Stimulated activated naive CD8-positive, alpha-beta T cell treated with anti-CD3 and anti-CD28 coated beads, Interleukin-15, Interleukin-2, amounts not matched to agents 100 ng/mL and 50 ng/mL, for 24 hours (primary cell): Measurements from ENCODE around the gene C3orf62.
"Not testable (repeated sequence)": the region's sequence is repeated elsewhere in the genome, so short reads cannot be mapped to it uniquely, and the experiment has no call there.

ENCODE experiments used
- H3K27ac Mint-ChIP-seq: one replicate; pipeline ENCODE4 v1.8.0; 2021; ENCODE audit warnings: mild to moderate bottlenecking, mixed read lengths
- H3K27me3 Mint-ChIP-seq: one replicate; pipeline ENCODE4 v1.8.0; 2021; ENCODE audit warnings: mixed read lengths
- H3K36me3 Mint-ChIP-seq: one replicate; pipeline ENCODE4 v1.8.0; 2021; ENCODE audit warnings: low read depth, mixed read lengths
- H3K4me1 Mint-ChIP-seq: one replicate; pipeline ENCODE4 v1.8.0; 2021; ENCODE audit warnings: low read depth, mixed read lengths
- H3K4me3 Mint-ChIP-seq: one replicate; pipeline ENCODE4 v1.8.0; 2021; ENCODE audit warnings: mild to moderate bottlenecking, mixed read lengths
- H3K9me3 Mint-ChIP-seq: one replicate; pipeline ENCODE4 v1.8.0; 2021; ENCODE audit warnings: mixed read lengths

The C3orf62 gene

GRCh38 chr3:49255112-49255511, 21.9 kb downstream of the C3orf62 start:
- Mint-ChIP-seq H3K4me3 (no peak overlapping the region), H3K27ac (no peak overlapping the region), H3K36me3 (no peaks in the 10 kb centered on the region), H3K9me3 (no peaks in the 10 kb centered on the region), H3K27me3 (no peaks in the 10 kb centered on the region), H3K4me1 (no peaks in the 10 kb centered on the region)

- H3K4me3 Mint-ChIP-seq: no peak overlapping the region
- no peaks in the 10 kb centered on the region for H3K9me3 Mint-ChIP-seq
- H3K27me3 Mint-ChIP-seq: no peaks in the 10 kb centered on the region
- H3K27ac Mint-ChIP-seq: no peak overlapping the region
- H3K36me3 Mint-ChIP-seq: no peaks in the 10 kb centered on the region
- no peaks in the 10 kb centered on the region for H3K4me1 Mint-ChIP-seq
These were observed 23.5 kb downstream of the C3orf62 start for GRCh38 chr3:49253512-49253911.

- H3K27ac Mint-ChIP-seq: no peak overlapping the region
- H3K4me1 Mint-ChIP-seq: no peaks in the 10 kb centered on the region
- no peaks in the 10 kb centered on the region for H3K36me3 Mint-ChIP-seq
- no peaks in the 10 kb centered on the region for H3K27me3 Mint-ChIP-seq
- H3K9me3 Mint-ChIP-seq: no peaks in the 10 kb centered on the region
- no peak overlapping the region for H3K4me3 Mint-ChIP-seq
These were observed 28.2 kb downstream of the C3orf62 start for GRCh38 chr3:49248840-49249227.

GRCh38 chr3:49244581-49245205, 32.3 kb downstream of the C3orf62 start:
- H3K9me3 Mint-ChIP-seq: no peaks in the 10 kb centered on the region
- H3K27ac Mint-ChIP-seq: no peak overlapping the region
- no peak overlapping the region for H3K4me3 Mint-ChIP-seq

GRCh38 chr3:49240091-49240490, 36.9 kb downstream of the C3orf62 start:
- not testable (repeated sequence) for H3K27ac Mint-ChIP-seq, H3K4me3 Mint-ChIP-seq, H3K27me3 Mint-ChIP-seq

More at GRCh38 chr3:49244581-49245205, 32.3 kb downstream of the C3orf62 start:
- Mint-ChIP-seq H3K27me3 (no peaks in the 10 kb centered on the region), H3K4me1 (no peaks in the 10 kb centered on the region), H3K36me3 (no peaks in the 10 kb centered on the region)

GRCh38 chr3:49238274-49239127, 38.5 kb downstream of the C3orf62 start:
- Mint-ChIP-seq H3K4me1 (no peaks in the 10 kb centered on the region), H3K36me3 (no peaks in the 10 kb centered on the region), H3K9me3 (peaks cover 8% of the 10 kb centered on the region), H3K4me3 (no peak overlapping the region), H3K27me3 (no peaks in the 10 kb centered on the region), H3K27ac (no peak overlapping the region)

More at GRCh38 chr3:49240091-49240490, 36.9 kb downstream of the C3orf62 start:
- not testable (repeated sequence) for H3K4me1 Mint-ChIP-seq, H3K36me3 Mint-ChIP-seq, H3K9me3 Mint-ChIP-seq

GRCh38 chr3:49237344-49237743, 39.7 kb downstream of the C3orf62 start:
- no peak overlapping the region for H3K4me3 Mint-ChIP-seq
- no peak overlapping the region for H3K27ac Mint-ChIP-seq
- peaks cover 5% of the 10 kb centered on the region for H3K27me3 Mint-ChIP-seq
- H3K9me3 Mint-ChIP-seq: peaks cover 14% of the 10 kb centered on the region
- H3K36me3 Mint-ChIP-seq: no peaks in the 10 kb centered on the region
- no peaks in the 10 kb centered on the region for H3K4me1 Mint-ChIP-seq

GRCh38 chr3:49236226-49236625, 40.8 kb downstream of the C3orf62 start:
- no peaks in the 10 kb centered on the region for H3K4me1 Mint-ChIP-seq
- H3K36me3 Mint-ChIP-seq: no peaks in the 10 kb centered on the region
- no peak overlapping the region for H3K27ac Mint-ChIP-seq
- peaks cover 20% of the 10 kb centered on the region for H3K9me3 Mint-ChIP-seq
- H3K27me3 Mint-ChIP-seq: peaks cover 12% of the 10 kb centered on the region
- no peak overlapping the region for H3K4me3 Mint-ChIP-seq

GRCh38 chr3:49228817-49229216, 48.2 kb downstream of the C3orf62 start:
- not testable (repeated sequence) for H3K4me1 Mint-ChIP-seq, H3K27ac Mint-ChIP-seq, H3K36me3 Mint-ChIP-seq, H3K4me3 Mint-ChIP-seq
- Mint-ChIP-seq H3K9me3 (peaks cover 47% of the 10 kb centered on the region), H3K27me3 (peaks cover 23% of the 10 kb centered on the region)

- Mint-ChIP-seq H3K4me1 (no peaks in the 10 kb centered on the region), H3K27me3 (peaks cover 2% of the 10 kb centered on the region), H3K27ac (no peak overlapping the region), H3K36me3 (no peaks in the 10 kb centered on the region), H3K4me3 (no peak overlapping the region), H3K9me3 (peaks cover 4% of the 10 kb centered on the region)
These were observed 55.0 kb downstream of the C3orf62 start for GRCh38 chr3:49222002-49222401.

- H3K9me3 Mint-ChIP-seq, H3K27me3 Mint-ChIP-seq, H3K4me1 Mint-ChIP-seq, H3K36me3 Mint-ChIP-seq, H3K27ac Mint-ChIP-seq, H3K4me3 Mint-ChIP-seq: not testable (repeated sequence)
These were observed 56.0 kb downstream of the C3orf62 start for GRCh38 chr3:49220985-49221563.

GRCh38 chr3:49219132-49219531, 57.9 kb downstream of the C3orf62 start:
- Mint-ChIP-seq H3K4me3 (no peak overlapping the region), H3K27ac (no peak overlapping the region), H3K36me3 (no peaks in the 10 kb centered on the region), H3K9me3 (no peaks in the 10 kb centered on the region), H3K4me1 (no peaks in the 10 kb centered on the region), H3K27me3 (peaks cover 4% of the 10 kb centered on the region)
